CD14-positive monocyte (primary cell): Measurements from ENCODE around the gene PHLDA1. TPM values are rescaled to one million over a fixed set of nuclear protein-coding genes. Genes with fewer than 3 reads are reported as not detected.
A peak's percentile ranks its signal among the peaks of the same experiment; 100 is the strongest.
"Not testable (repeated sequence)": the region's sequence is repeated elsewhere in the genome, so short reads cannot be mapped to it uniquely, and the experiment has no call there.

Experiments
- DNase-seq, 3 donors: peaks; one replicate each; pipeline ENCODE4 v3.0.0-alpha.2; 2011 to 2022
- H2AFZ ChIP-seq: 2 replicates; pipeline ENCODE4 v1.6.0; 2012; ENCODE audit warnings: mild to moderate bottlenecking, low read depth, low read length, inconsistent platforms; ENCODE audit not compliant: insufficient read depth, poor library complexity, severe bottlenecking
- H3K27ac ChIP-seq, 2 donors: 1 replicate in 1 of 2; 2 replicates in 1 of 2; pipeline ENCODE4 v1.5.1; 2012 to 2013; ENCODE audit warnings: low read length in 2 of 2, control low read depth in 1 of 2, inconsistent platforms in 1 of 2, low read depth in 1 of 2, mild to moderate bottlenecking in 1 of 2
- H3K27me3 ChIP-seq, 2 donors: one replicate each; pipeline versions ENCODE4 v1.6.0 to v1.6.1; 2011 to 2013; ENCODE audit warnings: low read length in 2 of 2; ENCODE audit not compliant: control insufficient read depth in 2 of 2, insufficient read depth in 2 of 2
- H3K36me3 ChIP-seq, 2 donors: replicated peaks in 1 of 2; 1 replicate in 1 of 2; 2 replicates in 1 of 2; pipeline versions ENCODE4 v1.5.1 to v1.6.1; 2012 to 2013; ENCODE audit warnings: low read length in 2 of 2, control low read depth in 1 of 2, inconsistent platforms in 1 of 2, mild to moderate bottlenecking in 1 of 2; ENCODE audit not compliant: insufficient read depth in 2 of 2, control insufficient read depth in 1 of 2
- H3K4me1 ChIP-seq, 2 donors: 1 replicate in 1 of 2; 2 replicates in 1 of 2; pipeline versions ENCODE4 v1.5.1 to v1.6.1; 2012 to 2013; ENCODE audit warnings: low read length in 2 of 2, control low read depth in 1 of 2, inconsistent platforms in 1 of 2, mild to moderate bottlenecking in 1 of 2, moderate library complexity in 1 of 2; ENCODE audit not compliant: insufficient read depth in 2 of 2, control insufficient read depth in 1 of 2
- H3K4me2 ChIP-seq: replicated peaks from 2 replicates; pipeline ENCODE3; 2012; ENCODE audit warnings: low read length, moderate library complexity, mild to moderate bottlenecking; ENCODE audit not compliant: poor library complexity, severe bottlenecking; ENCODE audit errors: extremely low read depth
- H3K4me3 ChIP-seq, 3 experiments: fragments of 200-600 bp in 1 of 3; sonication (generic) in 1 of 3; replicated peaks in 1 of 3; 1 replicate in 2 of 3; 2 replicates in 1 of 3; pipeline ENCODE4 v1.5.1; 2011 to 2013; ENCODE audit warnings: low read length in 3 of 3, mild to moderate bottlenecking in 3 of 3, control low read depth in 2 of 3, low read depth in 2 of 3, inconsistent platforms in 1 of 3, moderate library complexity in 1 of 3
- H3K79me2 ChIP-seq: 2 replicates; pipeline ENCODE4 v1.6.0; 2012; ENCODE audit warnings: mild to moderate bottlenecking, control low read depth, inconsistent platforms, low read length, moderate library complexity; ENCODE audit not compliant: insufficient read depth
- H3K9ac ChIP-seq: 2 replicates; pipeline ENCODE4 v1.6.0; 2017; ENCODE audit warnings: low read length, mild to moderate bottlenecking; ENCODE audit not compliant: insufficient read depth, poor library complexity, severe bottlenecking
- H3K9me3 ChIP-seq, 2 donors: replicated peaks in 1 of 2; 1 replicate in 1 of 2; 2 replicates in 1 of 2; pipeline versions ENCODE4 v1.5.1 to v1.6.1; 2012 to 2013; ENCODE audit warnings: low read length in 2 of 2, control low read depth in 1 of 2; ENCODE audit not compliant: control insufficient read depth in 1 of 2, insufficient read depth in 1 of 2
- H4K20me1 ChIP-seq: 2 replicates; pipeline ENCODE4 v1.6.0; 2012; ENCODE audit warnings: mild to moderate bottlenecking, low read length, control low read depth, moderate library complexity; ENCODE audit not compliant: insufficient read depth
- H3K27ac Mint-ChIP-seq, 7 donors: one replicate each; pipeline ENCODE4 v1.8.0; 2020; ENCODE audit warnings: mild to moderate bottlenecking in 7 of 7, mixed read lengths in 7 of 7, moderate library complexity in 6 of 7, inconsistent platforms in 2 of 7
- H3K27me3 Mint-ChIP-seq, 3 donors: one replicate each; pipeline ENCODE4 v1.8.0; 2021 to 2022; ENCODE audit warnings: low read depth in 3 of 3, mild to moderate bottlenecking in 3 of 3, mixed read lengths in 3 of 3, moderate library complexity in 3 of 3, inconsistent platforms in 1 of 3
- H3K36me3 Mint-ChIP-seq, 2 donors: one replicate each; pipeline ENCODE4 v1.8.0; 2020; ENCODE audit warnings: mixed read lengths in 2 of 2, inconsistent platforms in 1 of 2, mild to moderate bottlenecking in 1 of 2
- H3K4me1 Mint-ChIP-seq: one replicate; pipeline ENCODE4 v1.8.0; 2020; ENCODE audit warnings: mild to moderate bottlenecking, mixed read lengths
- H3K4me3 Mint-ChIP-seq, 2 donors: one replicate each; pipeline ENCODE4 v1.8.0; 2020; ENCODE audit warnings: mild to moderate bottlenecking in 2 of 2, mixed read lengths in 2 of 2, moderate library complexity in 1 of 2
- H3K9me3 Mint-ChIP-seq, 7 donors: one replicate each; pipeline ENCODE4 v1.8.0; 2020 to 2022; ENCODE audit warnings: mixed read lengths in 7 of 7, mild to moderate bottlenecking in 6 of 7, moderate library complexity in 6 of 7, inconsistent platforms in 2 of 7
- WGBS: methylation state at CpG from one replicate; pipeline ENCODE4 v1.1.5; 2013; ENCODE audit warnings: missing lambda C conversion rate; ENCODE audit not compliant: insufficient coverage; 5-methylcytosine and 5-hydroxymethylcytosine counted together
- intact Hi-C, 2 donors: fragments of 100-400 bp; cut with micrococcal nuclease; formaldehyde crosslinking; loops; one replicate each; pipeline versions ENCODE4 v1.15.0 to v1.15.1; 2023
- polyA plus RNA-seq, 3 donors: library from polyadenylated mRNA; depleted of rRNA in 1 of 3; unstranded in 2 of 3; stranded (reverse) in 1 of 3; fragments of 300-500 nt in 2 of 3; fragments of >200 nt in 1 of 3; fragmentation: Illumina TruSeq in 2 of 3; gene quantifications; 1 replicate in 2 of 3; 2 replicates in 1 of 3; pipeline ENCODE4 v1.2.3, GENCODE V29; 2012 to 2021
- TF ChIP-seq, protein P1 (sequence below): fragments of 200-600 bp; IDR thresholded peaks from one replicate; pipeline ENCODE4 v1.8.0; 2022; ENCODE audit warnings: antibody characterized with exemption, mild to moderate bottlenecking

PHLDA1 gene
- polyA plus RNA-seq, 3 donors = 1.1 to 5.8 (median 1.6) TPM

- no peak for DNase-seq
- Mint-ChIP-seq H3K36me3 (no peaks in the 10 kb centered on the region), H3K27me3 (no peaks in the 10 kb centered on the region), H3K9me3 (peaks cover 4 to 16% (median 9%) of the 10 kb centered on the region in 7 donors), H3K27ac (no peak overlapping the region), H3K4me3 (no peak overlapping the region), H3K4me1 (peaks cover 19% of the 10 kb centered on the region)
- TF ChIP-seq, protein P1, sequence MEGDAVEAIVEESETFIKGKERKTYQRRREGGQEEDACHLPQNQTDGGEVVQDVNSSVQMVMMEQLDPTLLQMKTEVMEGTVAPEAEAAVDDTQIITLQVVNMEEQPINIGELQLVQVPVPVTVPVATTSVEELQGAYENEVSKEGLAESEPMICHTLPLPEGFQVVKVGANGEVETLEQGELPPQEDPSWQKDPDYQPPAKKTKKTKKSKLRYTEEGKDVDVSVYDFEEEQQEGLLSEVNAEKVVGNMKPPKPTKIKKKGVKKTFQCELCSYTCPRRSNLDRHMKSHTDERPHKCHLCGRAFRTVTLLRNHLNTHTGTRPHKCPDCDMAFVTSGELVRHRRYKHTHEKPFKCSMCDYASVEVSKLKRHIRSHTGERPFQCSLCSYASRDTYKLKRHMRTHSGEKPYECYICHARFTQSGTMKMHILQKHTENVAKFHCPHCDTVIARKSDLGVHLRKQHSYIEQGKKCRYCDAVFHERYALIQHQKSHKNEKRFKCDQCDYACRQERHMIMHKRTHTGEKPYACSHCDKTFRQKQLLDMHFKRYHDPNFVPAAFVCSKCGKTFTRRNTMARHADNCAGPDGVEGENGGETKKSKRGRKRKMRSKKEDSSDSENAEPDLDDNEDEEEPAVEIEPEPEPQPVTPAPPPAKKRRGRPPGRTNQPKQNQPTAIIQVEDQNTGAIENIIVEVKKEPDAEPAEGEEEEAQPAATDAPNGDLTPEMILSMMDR = no peak
- Histone ChIP-seq H3K4me3 (no peak overlapping the region), H3K9ac (no peak overlapping the region), H2AFZ (no peak overlapping the region), H3K36me3 (no peaks in the 10 kb centered on the region), H3K79me2 (no peaks in the 10 kb centered on the region), H3K27me3 (no peaks in the 10 kb centered on the region), H3K4me1 (peaks cover 9 to 11% of the 10 kb centered on the region in 2 donors), H3K4me2 (no peak overlapping the region), H3K27ac (no peak overlapping the region), H3K9me3 (no peaks in the 10 kb centered on the region), H4K20me1 (no peaks in the 10 kb centered on the region)
- intact Hi-C loops = loop anchor here in 1 of 2 donors (10.0 kb wide), 1 partner anchor 50 kb away; no protein-coding TSS in a partner anchor
- WGBS = 100% methylated on average over 4 of the region's 7 CpGs
These were observed 46.9 kb downstream of the PHLDA1 start for GRCh38 chr12:75984577-75985182.

GRCh38 chr12:75983851-75984250 lies 47.7 kb downstream of the PHLDA1 start:
- not testable (repeated sequence) for H3K79me2 ChIP-seq, DNase-seq, H3K4me2 ChIP-seq, H4K20me1 ChIP-seq, H3K27me3 Mint-ChIP-seq, H3K36me3 Mint-ChIP-seq, H3K36me3 ChIP-seq, H2AFZ ChIP-seq, H3K9me3 ChIP-seq, H3K4me3 ChIP-seq, H3K9ac ChIP-seq, H3K27me3 ChIP-seq, H3K4me3 Mint-ChIP-seq, H3K27ac ChIP-seq
- H3K4me1 ChIP-seq = peaks cover 12 to 15% of the 10 kb centered on the region in 2 donors
- Mint-ChIP-seq H3K9me3 (peaks cover 3 to 13% (median 4%) of the 10 kb centered on the region in 7 donors), H3K4me1 (peaks cover 27% of the 10 kb centered on the region), H3K27ac (peak overlapping the region in 2 of 7 donors; percentile 48 to 62)
- 100% methylated on average over 2 of the region's 4 CpGs for WGBS
- intact Hi-C loops = loop anchor here in 1 of 2 donors (10.0 kb wide), 1 partner anchor 49 kb away; no protein-coding TSS in a partner anchor
